Measurements from ENCODE around the gene SPEM1.

SPEM1 gene

GRCh38 chr17:7466318-7466638 is 46.2 kb downstream of the SPEM1 start:
- Histone ChIP-seq H4K8ac (ENCODE audit: low read depth, low read length) (no peak overlapping the region), H4K91ac (ENCODE audit: low read depth, low read length, poor library complexity) (no peak overlapping the region), H3K4me2 (ENCODE audit: insufficient read depth, low read length, poor library complexity, severe bottlenecking) (no peak overlapping the region), H3K79me1 (ENCODE audit: low read depth, low read length) (peaks cover 8% of the 10 kb centered on the region), H2AK5ac (ENCODE audit: low read depth, low read length) (no peak overlapping the region), H3K23ac (ENCODE audit: low read depth, low read length, poor library complexity) (peak overlapping the region; percentile 80), H3K14ac (ENCODE audit: low read length) (no peak overlapping the region), H2BK120ac (ENCODE audit: low read depth, low read length) (no peak overlapping the region), H3K4ac (ENCODE audit: low read length) (no peak overlapping the region), H2BK12ac (ENCODE audit: low read length) (no peak overlapping the region), H2BK15ac (ENCODE audit: low read length) (no peak overlapping the region), H3K4me3 (ENCODE audit: low read length in 2 of 2) (no peak overlapping the region), H2BK5ac (ENCODE audit: low read length) (no peak overlapping the region), H3K18ac (ENCODE audit: low read length) (no peak overlapping the region), H3K9ac (ENCODE audit: low read depth, low read length, poor library complexity) (no peak overlapping the region), H2AFZ (ENCODE audit: low read length) (no peak overlapping the region), H3K27ac (replicated peaks; ENCODE audit: low read length) (no peak overlapping the region), H3K9me3 (replicated peaks in 1 of 2; ENCODE audit: control insufficient read depth in 2 of 2, insufficient read depth in 1 of 2, low read depth in 1 of 2, low read length in 2 of 2) (no peaks in the 10 kb centered on the region), H3K4me1 (ENCODE audit: control insufficient read depth in 2 of 2, insufficient read depth in 1 of 2, low read depth in 1 of 2, low read length in 2 of 2) (peaks cover 7 to 10% of the 10 kb centered on the region in 2 donors), H3K36me3 (replicated peaks in 1 of 2; ENCODE audit: control insufficient read depth in 2 of 2, insufficient read depth in 2 of 2, low read length in 2 of 2) (peaks cover 5 to 34% of the 10 kb centered on the region in 2 donors), H3K27me3 (ENCODE audit: control insufficient read depth in 3 of 3, insufficient read depth in 3 of 3, low read depth in 1 of 3, low read length in 3 of 3) (no peaks in the 10 kb centered on the region)
- no peak for DNase-seq (ENCODE audit: low spot score)
- WGBS, 2 donors (ENCODE audit: extremely low coverage in 2 of 2, insufficient read length in 2 of 2, insufficient replicate concordance in 1 of 2): no CpG with 5 or more reads among the region's 9 CpGs

- H3K36me3 ChIP-seq (replicated peaks in 1 of 2; ENCODE audit: control insufficient read depth in 2 of 2, insufficient read depth in 2 of 2, low read length in 2 of 2): peaks cover 5 to 31% of the 10 kb centered on the region in 2 donors
- DNase-seq (ENCODE audit: low spot score): no peak
- no peak overlapping the region for H2BK120ac ChIP-seq (ENCODE audit: low read depth, low read length)
- no peak overlapping the region for H2AFZ ChIP-seq (ENCODE audit: low read length)
- H3K9me3 ChIP-seq (replicated peaks in 1 of 2; ENCODE audit: control insufficient read depth in 2 of 2, insufficient read depth in 1 of 2, low read depth in 1 of 2, low read length in 2 of 2): no peaks in the 10 kb centered on the region
- no peak overlapping the region for H3K4me2 ChIP-seq (ENCODE audit: insufficient read depth, low read length, poor library complexity, severe bottlenecking)
- no peak overlapping the region for H2BK5ac ChIP-seq (ENCODE audit: low read length)
- peak overlapping the region; percentile 80 for H3K23ac ChIP-seq (ENCODE audit: low read depth, low read length, poor library complexity)
- H4K8ac ChIP-seq (ENCODE audit: low read depth, low read length): no peak overlapping the region
- H3K27ac ChIP-seq (replicated peaks; ENCODE audit: low read length): no peak overlapping the region
- H3K27me3 ChIP-seq (ENCODE audit: control insufficient read depth in 3 of 3, insufficient read depth in 3 of 3, low read depth in 1 of 3, low read length in 3 of 3): no peaks in the 10 kb centered on the region
- no peak overlapping the region for H4K91ac ChIP-seq (ENCODE audit: low read depth, low read length, poor library complexity)
- no CpG with 5 or more reads among the region's 16 CpGs for WGBS, 2 donors (ENCODE audit: extremely low coverage in 2 of 2, insufficient read length in 2 of 2, insufficient replicate concordance in 1 of 2)
- H3K18ac ChIP-seq (ENCODE audit: low read length): peak overlapping the region; percentile 28
- no peak overlapping the region for H3K9ac ChIP-seq (ENCODE audit: low read depth, low read length, poor library complexity)
- no peak overlapping the region for H2AK5ac ChIP-seq (ENCODE audit: low read depth, low read length)
- H3K79me1 ChIP-seq (ENCODE audit: low read depth, low read length): peaks cover 8% of the 10 kb centered on the region
- H3K4ac ChIP-seq (ENCODE audit: low read length): no peak overlapping the region
- H3K4me1 ChIP-seq (ENCODE audit: control insufficient read depth in 2 of 2, insufficient read depth in 1 of 2, low read depth in 1 of 2, low read length in 2 of 2): peaks cover 5 to 7% of the 10 kb centered on the region in 2 donors
- no peak overlapping the region for H2BK15ac ChIP-seq (ENCODE audit: low read length)
- H3K4me3 ChIP-seq (ENCODE audit: low read length in 2 of 2): no peak overlapping the region
- no peak overlapping the region for H2BK12ac ChIP-seq (ENCODE audit: low read length)
- no peak overlapping the region for H3K14ac ChIP-seq (ENCODE audit: low read length)
Observed at GRCh38 chr17:7466639-7467341, 46.7 kb downstream of the SPEM1 start.

GRCh38 chr17:7467498-7467897 is 47.4 kb downstream of the SPEM1 start:
- no peak overlapping the region for H3K23ac ChIP-seq (ENCODE audit: low read depth, low read length, poor library complexity)
- H3K36me3 ChIP-seq (replicated peaks in 1 of 2; ENCODE audit: control insufficient read depth in 2 of 2, insufficient read depth in 2 of 2, low read length in 2 of 2): peaks cover 5 to 28% of the 10 kb centered on the region in 2 donors
- H3K9ac ChIP-seq (ENCODE audit: low read depth, low read length, poor library complexity): no peak overlapping the region
- no peak overlapping the region for H2BK15ac ChIP-seq (ENCODE audit: low read length)
- no peak overlapping the region for H3K27ac ChIP-seq (replicated peaks; ENCODE audit: low read length)
- H3K27me3 ChIP-seq (ENCODE audit: control insufficient read depth in 3 of 3, insufficient read depth in 3 of 3, low read depth in 1 of 3, low read length in 3 of 3): no peaks in the 10 kb centered on the region
- H4K91ac ChIP-seq (ENCODE audit: low read depth, low read length, poor library complexity): no peak overlapping the region
- H4K8ac ChIP-seq (ENCODE audit: low read depth, low read length): no peak overlapping the region
- H2AFZ ChIP-seq (ENCODE audit: low read length): no peak overlapping the region
- H3K79me1 ChIP-seq (ENCODE audit: low read depth, low read length): peaks cover 7% of the 10 kb centered on the region
- H2BK12ac ChIP-seq (ENCODE audit: low read length): no peak overlapping the region
- no peak overlapping the region for H3K14ac ChIP-seq (ENCODE audit: low read length)
- H2BK120ac ChIP-seq (ENCODE audit: low read depth, low read length): no peak overlapping the region
- peaks cover 4 to 7% of the 10 kb centered on the region in 2 donors for H3K4me1 ChIP-seq (ENCODE audit: control insufficient read depth in 2 of 2, insufficient read depth in 1 of 2, low read depth in 1 of 2, low read length in 2 of 2)
- no peak overlapping the region for H3K4me2 ChIP-seq (ENCODE audit: insufficient read depth, low read length, poor library complexity, severe bottlenecking)
- no peaks in the 10 kb centered on the region for H3K9me3 ChIP-seq (replicated peaks in 1 of 2; ENCODE audit: control insufficient read depth in 2 of 2, insufficient read depth in 1 of 2, low read depth in 1 of 2, low read length in 2 of 2)
- H2BK5ac ChIP-seq (ENCODE audit: low read length): no peak overlapping the region
- no peak for DNase-seq (ENCODE audit: low spot score)
- WGBS, 2 donors (ENCODE audit: extremely low coverage in 2 of 2, insufficient read length in 2 of 2, insufficient replicate concordance in 1 of 2): no CpG with 5 or more reads among the region's 3 CpGs
- H3K18ac ChIP-seq (ENCODE audit: low read length): no peak overlapping the region
- H3K4me3 ChIP-seq (ENCODE audit: low read length in 2 of 2): no peak overlapping the region
- no peak overlapping the region for H3K4ac ChIP-seq (ENCODE audit: low read length)
- H2AK5ac ChIP-seq (ENCODE audit: low read depth, low read length): no peak overlapping the region

GRCh38 chr17:7468290-7468689 is 48.2 kb downstream of the SPEM1 start:
- H3K36me3 ChIP-seq (replicated peaks in 1 of 2; ENCODE audit: control insufficient read depth in 2 of 2, insufficient read depth in 2 of 2, low read length in 2 of 2): peaks cover 5 to 21% of the 10 kb centered on the region in 2 donors
- no peak overlapping the region for H3K4me3 ChIP-seq (ENCODE audit: low read length in 2 of 2)
- no peak overlapping the region for H3K4ac ChIP-seq (ENCODE audit: low read length)
- H2AK5ac ChIP-seq (ENCODE audit: low read depth, low read length): no peak overlapping the region
- H3K23ac ChIP-seq (ENCODE audit: low read depth, low read length, poor library complexity): no peak overlapping the region
- no peaks in the 10 kb centered on the region for H3K27me3 ChIP-seq (ENCODE audit: control insufficient read depth in 3 of 3, insufficient read depth in 3 of 3, low read depth in 1 of 3, low read length in 3 of 3)
- no peak overlapping the region for H2BK15ac ChIP-seq (ENCODE audit: low read length)
- no peak for DNase-seq (ENCODE audit: low spot score)
- no peak overlapping the region for H2AFZ ChIP-seq (ENCODE audit: low read length)
- H4K91ac ChIP-seq (ENCODE audit: low read depth, low read length, poor library complexity): no peak overlapping the region
- no peak overlapping the region for H3K18ac ChIP-seq (ENCODE audit: low read length)
- peaks cover 4% of the 10 kb centered on the region for H3K79me1 ChIP-seq (ENCODE audit: low read depth, low read length)
- no peak overlapping the region for H3K27ac ChIP-seq (replicated peaks; ENCODE audit: low read length)
- no CpG with 5 or more reads among the region's 11 CpGs for WGBS, 2 donors (ENCODE audit: extremely low coverage in 2 of 2, insufficient read length in 2 of 2, insufficient replicate concordance in 1 of 2)
- no peaks in the 10 kb centered on the region for H3K9me3 ChIP-seq (replicated peaks in 1 of 2; ENCODE audit: control insufficient read depth in 2 of 2, insufficient read depth in 1 of 2, low read depth in 1 of 2, low read length in 2 of 2)
- H2BK12ac ChIP-seq (ENCODE audit: low read length): no peak overlapping the region
- no peak overlapping the region for H3K9ac ChIP-seq (ENCODE audit: low read depth, low read length, poor library complexity)
- H2BK120ac ChIP-seq (ENCODE audit: low read depth, low read length): no peak overlapping the region
- peaks cover 4 to 7% of the 10 kb centered on the region in 2 donors for H3K4me1 ChIP-seq (ENCODE audit: control insufficient read depth in 2 of 2, insufficient read depth in 1 of 2, low read depth in 1 of 2, low read length in 2 of 2)
- H3K4me2 ChIP-seq (ENCODE audit: insufficient read depth, low read length, poor library complexity, severe bottlenecking): no peak overlapping the region
- no peak overlapping the region for H4K8ac ChIP-seq (ENCODE audit: low read depth, low read length)
- H2BK5ac ChIP-seq (ENCODE audit: low read length): no peak overlapping the region
- H3K14ac ChIP-seq (ENCODE audit: low read length): no peak overlapping the region

All from neuronal stem cell (in vitro differentiated cells).